Small intestine (tissue), 7 donors: ENCODE measurements around the gene PNPO. TPM values are rescaled to one million over a fixed set of nuclear protein-coding genes. Genes with fewer than 3 reads are reported as not detected.

Source experiments
- DNase-seq, 2 donors: peaks; one replicate each; pipeline versions ENCODE4 v3.0.0 to v3.0.0-alpha.2; 2013
- FAIRE-seq: peaks from 2 replicates; lab custom pipeline; 2012; peaks lifted over from hg19 to GRCh38; lab: Jason Lieb, UNC
- H3K27ac ChIP-seq, 3 donors: one replicate each; pipeline ENCODE4 v1.5.1; 2013; ENCODE audit warnings: low read length in 2 of 3, mild to moderate bottlenecking in 2 of 3, control low read depth in 1 of 3, inconsistent platforms in 1 of 3, low read depth in 1 of 3, moderate library complexity in 1 of 3
- H3K27me3 ChIP-seq, 3 donors: one replicate each; pipeline ENCODE4 v1.6.1; 2013; ENCODE audit warnings: low read length in 3 of 3, inconsistent platforms in 1 of 3; ENCODE audit not compliant: control insufficient read depth in 3 of 3, insufficient read depth in 3 of 3
- H3K36me3 ChIP-seq, 3 donors: one replicate each; pipeline ENCODE4 v1.6.1; 2013; ENCODE audit warnings: low read length in 3 of 3, inconsistent platforms in 1 of 3, low read depth in 1 of 3, mild to moderate bottlenecking in 1 of 3, moderate library complexity in 1 of 3; ENCODE audit not compliant: control insufficient read depth in 3 of 3, insufficient read depth in 2 of 3
- H3K4me1 ChIP-seq, 3 donors: one replicate each; pipeline ENCODE4 v1.6.1; 2013; ENCODE audit warnings: low read length in 2 of 3, inconsistent platforms in 1 of 3, low read depth in 1 of 3, mild to moderate bottlenecking in 1 of 3, moderate library complexity in 1 of 3; ENCODE audit not compliant: control insufficient read depth in 3 of 3, insufficient read depth in 2 of 3
- H3K4me3 ChIP-seq, 3 donors: one replicate each; pipeline ENCODE4 v1.5.1; 2013; ENCODE audit warnings: low read length in 3 of 3, control low read depth in 1 of 3, inconsistent platforms in 1 of 3, low read depth in 1 of 3, mild to moderate bottlenecking in 1 of 3, moderate library complexity in 1 of 3
- H3K9me3 ChIP-seq, 2 donors: one replicate each; pipeline ENCODE4 v1.6.1; 2013; ENCODE audit warnings: low read depth in 1 of 2, low read length in 1 of 2; ENCODE audit not compliant: control insufficient read depth in 2 of 2, insufficient read depth in 1 of 2
- WGBS, 3 donors: extraction: QIAGEN DNeasy Blood & Tissue Kit; methylation state at CpG; one replicate each; pipeline ENCODE4 v1.1.7; 2013; 5-methylcytosine and 5-hydroxymethylcytosine counted together
- polyA plus RNA-seq, 4 donors: library from polyadenylated mRNA; stranded (reverse) in 3 of 4; unstranded in 1 of 4; fragments of 200-250 nt in 3 of 4; fragments of 120-200 nt in 1 of 4; gene quantifications; one replicate each; pipeline versions ENCODE4 v1.2.1 to v1.2.3, GENCODE V29; 2013
- donor health status: healthy with polysubstance abuse.
- donor health status: control.
- donor health status: control.
- donor health status: Bipolar disorder and iron deficiency.
- donor health status: healthy.

Gene PNPO
- polyA plus RNA-seq, 4 donors, result 10.8 to 49.1 (median 19.1) TPM

GRCh38 chr17:47937941-47938340 lies 3.4 kb upstream of the PNPO start:
- DNase-seq, result no peak
- Histone ChIP-seq H3K4me1 (peaks cover 0 to 22% (median 3%) of the 10 kb centered on the region in 3 donors), H3K27me3 (no peaks in the 10 kb centered on the region), H3K36me3 (peaks cover 0 to 6% (median 0%) of the 10 kb centered on the region in 3 donors), H3K4me3 (no peak overlapping the region), H3K27ac (no peak overlapping the region), H3K9me3 (no peaks in the 10 kb centered on the region)
- WGBS, 3 donors, result 79 to 88% (median 80%) methylated on average over 5 of the region's 5 CpGs
- FAIRE-seq, result no peak

DNA sequence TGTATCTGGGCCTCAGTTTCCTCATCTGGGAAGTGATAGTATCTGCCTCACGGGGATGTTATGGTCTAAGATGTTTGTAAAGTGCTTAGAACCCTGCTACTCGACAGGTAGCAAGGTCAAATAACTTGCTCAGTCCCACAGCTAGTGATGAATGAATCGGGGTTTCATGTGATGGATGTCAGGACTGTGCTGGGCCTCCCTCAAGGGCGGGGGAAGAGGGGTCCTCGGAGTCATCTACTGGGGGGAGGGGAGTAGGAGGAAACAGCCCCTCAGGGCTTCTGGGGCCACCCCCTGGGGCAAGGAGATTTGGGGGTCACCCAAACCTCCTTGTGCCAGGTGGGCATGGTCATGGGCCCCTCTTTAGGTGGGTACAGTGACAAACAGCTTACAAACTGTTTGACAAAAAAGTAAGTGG lies 732 bp downstream of the PNPO start:
- no peak for DNase-seq
- WGBS, 3 donors, result 0 to 5% (median 4%) methylated on average over 4 to 5 of the region's 5 CpGs
- Histone ChIP-seq H3K27ac (peak overlapping the region in 2 of 3 donors; percentile 74 to 84), H3K36me3 (peaks cover 0 to 36% (median 0%) of the 10 kb centered on the region in 3 donors), H3K27me3 (no peaks in the 10 kb centered on the region), H3K4me1 (peaks cover 0 to 30% (median 3%) of the 10 kb centered on the region in 3 donors), H3K9me3 (no peaks in the 10 kb centered on the region), H3K4me3 (peak overlapping the region in 2 of 3 donors; percentile 73 to 79)
- no peak for FAIRE-seq

GRCh38 chr17:47942568-47942967 lies 1.2 kb downstream of the PNPO start:
- Histone ChIP-seq H3K27ac (peak overlapping the region in 1 of 3 donors; percentile 74), H3K4me1 (peaks cover 0 to 32% (median 3%) of the 10 kb centered on the region in 3 donors), H3K9me3 (no peaks in the 10 kb centered on the region), H3K4me3 (peak overlapping the region in 2 of 3 donors; percentile 73 to 79), H3K36me3 (peaks cover 0 to 36% (median 0%) of the 10 kb centered on the region in 3 donors), H3K27me3 (no peaks in the 10 kb centered on the region)
- FAIRE-seq (no peak), DNase-seq (no peak)
- WGBS, 3 donors, result 74 to 77% (median 75%) methylated on average over 6 of the region's 6 CpGs

DNA sequence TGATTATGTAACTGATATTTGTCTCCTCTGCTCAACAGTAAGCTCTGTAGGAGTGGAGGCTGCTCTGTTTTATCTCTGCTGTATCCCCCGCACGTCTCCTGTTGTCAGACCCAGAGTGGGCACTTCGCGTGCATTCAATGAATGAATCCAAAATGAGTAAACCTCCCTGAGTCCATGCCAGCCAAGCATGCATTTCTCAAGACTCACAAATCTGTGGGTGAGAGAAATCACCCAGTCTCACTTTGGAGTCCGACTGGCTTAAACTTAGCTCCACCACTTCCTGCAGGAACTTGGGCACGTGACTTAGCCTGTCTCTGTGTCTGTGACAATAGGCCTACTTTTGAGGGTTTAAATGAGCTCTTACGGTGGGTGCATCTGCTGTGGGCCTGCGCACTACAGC lies 3.7 kb downstream of the PNPO start:
- DNase-seq (no peak), FAIRE-seq (no peak)
- Histone ChIP-seq H3K27ac (peak overlapping the region in 1 of 3 donors; percentile 2), H3K4me3 (no peak overlapping the region), H3K36me3 (peaks cover 0 to 57% (median 0%) of the 10 kb centered on the region in 3 donors), H3K27me3 (no peaks in the 10 kb centered on the region), H3K9me3 (no peaks in the 10 kb centered on the region), H3K4me1 (peaks cover 0 to 51% (median 3%) of the 10 kb centered on the region in 3 donors)
- WGBS, 3 donors, result 74 to 83% (median 79%) methylated on average over 8 of the region's 8 CpGs

- FAIRE-seq, result no peak
- DNase-seq, result no peak
- Histone ChIP-seq H3K36me3 (peaks cover 0 to 64% (median 0%) of the 10 kb centered on the region in 3 donors), H3K4me3 (no peak overlapping the region), H3K4me1 (peaks cover 0 to 57% (median 3%) of the 10 kb centered on the region in 3 donors), H3K9me3 (no peaks in the 10 kb centered on the region), H3K27ac (peak overlapping the region; percentile 52 to 54 (median 52)), H3K27me3 (no peaks in the 10 kb centered on the region)
- WGBS, 3 donors, result 63 to 85% (median 77%) methylated on average over 10 of the region's 10 CpGs
Measured at GRCh38 chr17:47945529-47946508, 4.4 kb downstream of the PNPO start.

GRCh38 chr17:47946516-47946915 lies 5.1 kb downstream of the PNPO start:
- WGBS, 3 donors, result 83 to 90% (median 88%) methylated on average over 6 of the region's 6 CpGs
- Histone ChIP-seq H3K27me3 (no peaks in the 10 kb centered on the region), H3K4me3 (no peak overlapping the region), H3K9me3 (no peaks in the 10 kb centered on the region), H3K36me3 (peaks cover 3 to 70% (median 3%) of the 10 kb centered on the region in 3 donors), H3K4me1 (peaks cover 0 to 60% (median 3%) of the 10 kb centered on the region in 3 donors), H3K27ac (peak overlapping the region; percentile 52 to 54 (median 52))
- no peak for FAIRE-seq
- DNase-seq, result no peak

DNA sequence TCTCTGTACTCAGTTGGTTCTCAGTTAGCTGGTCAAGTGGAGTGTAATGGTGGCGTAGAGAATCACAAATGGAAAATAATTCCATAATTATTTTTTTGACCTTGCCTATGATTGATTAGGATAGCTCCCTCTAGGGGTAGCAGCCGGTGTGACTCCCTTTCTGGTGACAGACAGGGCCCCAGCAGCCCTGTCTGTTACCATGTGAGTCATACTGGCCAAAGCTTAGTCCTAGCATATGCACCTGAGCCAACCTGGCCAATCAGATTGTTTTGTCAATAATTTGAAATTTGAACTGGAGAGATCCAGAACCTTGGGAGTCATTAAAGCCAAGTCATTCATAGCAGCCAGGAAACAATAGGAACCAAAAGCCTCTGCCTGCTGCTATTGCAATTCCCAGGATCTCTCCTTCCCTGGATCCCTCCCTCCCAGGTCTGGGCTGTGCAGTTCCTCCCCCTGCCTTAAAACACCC lies 5.6 kb downstream of the PNPO start:
- peak overlapping the region in 1 of 3 donors; percentile 75 for H3K27ac ChIP-seq

GRCh38 chr17:47948706-47949196 lies 7.4 kb downstream of the PNPO start:
- H3K27me3 ChIP-seq, result no peaks in the 10 kb centered on the region
- H3K9me3 ChIP-seq, result no peaks in the 10 kb centered on the region
- peaks cover 0 to 66% (median 0%) of the 10 kb centered on the region in 3 donors for H3K4me1 ChIP-seq
- DNase-seq, result peak in 1 of 2 donors; percentile 64
- no peak for FAIRE-seq
- peak overlapping the region; percentile 77 to 93 (median 83) for H3K27ac ChIP-seq
- peaks cover 5 to 84% (median 6%) of the 10 kb centered on the region in 3 donors for H3K36me3 ChIP-seq
- 18 to 37% (median 24%) methylated on average over 5 of the region's 5 CpGs for WGBS, 3 donors
- no peak overlapping the region for H3K4me3 ChIP-seq

More for the DNA sequence above, 5.6 kb downstream of the PNPO start:
- FAIRE-seq (no peak), DNase-seq (peak; percentile 92 to 98)
- Histone ChIP-seq H3K27me3 (no peaks in the 10 kb centered on the region), H3K36me3 (peaks cover 5 to 72% (median 6%) of the 10 kb centered on the region in 3 donors), H3K9me3 (no peaks in the 10 kb centered on the region), H3K4me1 (peaks cover 0 to 63% (median 3%) of the 10 kb centered on the region in 3 donors), H3K4me3 (no peak overlapping the region)
- 3 to 18% (median 4%) methylated on average over 2 of the region's 2 CpGs for WGBS, 3 donors
